IPS-NIHi7 (cell line): ENCODE data around the gene FBXO47.
"Not testable (repeated sequence)": the region's sequence is repeated elsewhere in the genome, so short reads cannot be mapped to it uniquely, and the experiment has no call there.

Experiments
- DNase-seq: peaks from one replicate; pipeline ENCODE4 v3.0.0; 2012; ENCODE audit warnings: mixed read lengths; ENCODE audit errors: extremely low spot score

FBXO47 gene

GRCh38 chr17:38922538-38923297 is 44.5 kb downstream of the FBXO47 start:
- no peak for DNase-seq

- DNase-seq = no peak
These were observed 45.3 kb downstream of the FBXO47 start for GRCh38 chr17:38921756-38922411.

GRCh38 chr17:38920374-38921291 is 46.6 kb downstream of the FBXO47 start:
- no peak for DNase-seq

GRCh38 chr17:38919316-38920078 is 47.7 kb downstream of the FBXO47 start:
- DNase-seq = no peak

GRCh38 chr17:38918916-38919315 is 48.3 kb downstream of the FBXO47 start:
- no peak for DNase-seq

GRCh38 chr17:38918129-38918913 is 48.9 kb downstream of the FBXO47 start:
- no peak for DNase-seq

GRCh38 chr17:38917259-38917658 is 49.9 kb downstream of the FBXO47 start:
- DNase-seq = no peak

- no peak for DNase-seq
These were observed 50.4 kb downstream of the FBXO47 start for GRCh38 chr17:38916771-38917170.

GRCh38 chr17:38915639-38915995 is 51.6 kb downstream of the FBXO47 start:
- DNase-seq = no peak

- DNase-seq = no peak
These were observed 52.2 kb downstream of the FBXO47 start for GRCh38 chr17:38914741-38915638.

- no peak for DNase-seq
These were observed 54.9 kb downstream of the FBXO47 start for GRCh38 chr17:38912221-38912813.

GRCh38 chr17:38911731-38912081 is 55.5 kb downstream of the FBXO47 start:
- not testable (repeated sequence) for DNase-seq

GRCh38 chr17:38911081-38911730 is 56.0 kb downstream of the FBXO47 start:
- no peak for DNase-seq

- DNase-seq = no peak
These were observed 56.9 kb downstream of the FBXO47 start for GRCh38 chr17:38910325-38910724.

GRCh38 chr17:38908676-38909181 is 58.5 kb downstream of the FBXO47 start:
- DNase-seq = no peak

GRCh38 chr17:38907930-38908675 is 59.1 kb downstream of the FBXO47 start:
- no peak for DNase-seq

GRCh38 chr17:38906460-38907228 is 60.6 kb downstream of the FBXO47 start:
- no peak for DNase-seq
